Adrenal gland (tissue), 5 donors: Measurements from ENCODE around the gene RNF31.

Experiments used
- CTCF ChIP-seq, 6 experiments: fragments of 450-650 bp in 4 of 6; fragments of 200-600 bp in 2 of 6; sonication (generic) in 1 of 6; IDR thresholded peaks; 1 replicate in 5 of 6; 2 replicates in 1 of 6; pipeline versions ENCODE4 v1.5.1 to v1.8.0; 2016 to 2021; ENCODE audit warnings: antibody characterized with exemption in 6 of 6, mild to moderate bottlenecking in 2 of 6, moderate library complexity in 1 of 6
- POLR2A ChIP-seq, 2 donors: fragments of 450-650 bp; IDR thresholded peaks; one replicate each; pipeline ENCODE4 v1.6.1; 2017; ENCODE audit warnings: antibody characterized with exemption in 2 of 2, mild to moderate bottlenecking in 2 of 2, moderate library complexity in 1 of 2
- donor health status: DM: no; HTN: no; CAD: no.

GRCh38 chr14:24145690-24146452 lies 1.4 kb upstream of the RNF31 start:
- no peak for TF ChIP-seq CTCF (IDR thresholded peaks at IDR 0.05)
- no peak for TF ChIP-seq POLR2A (IDR thresholded peaks at IDR 0.05)
